ENCODE measurements around the gene ISLR. TPM values are rescaled to one million over a fixed set of nuclear protein-coding genes. Genes with fewer than 3 reads are reported as not detected.

Gene ISLR
- total and polyA plus RNA-seq, 7 donors, result 0.69 to 186 (median 71.4) TPM

GRCh38 chr15:74175271-74176191 lies 2.0 kb downstream of the ISLR start:
- intact Hi-C loops (cut with DNase I), result loop anchor here (2.0 kb wide), 1 partner anchor 39 kb away; no protein-coding TSS in a partner anchor
- Histone ChIP-seq H3K4me3 (peak overlapping the region; percentile 40 to 51 (median 50)), H3K27me3 (no peaks in the 10 kb centered on the region), H3K9me3 (no peaks in the 10 kb centered on the region), H3K27ac (peak overlapping the region; percentile 78 to 89 (median 84)), H3K36me3 (peaks cover 0 to 8% (median 6%) of the 10 kb centered on the region in 4 donors), H3K4me1 (peaks cover 0 to 78% (median 71%) of the 10 kb centered on the region in 4 donors)
- TF ChIP-seq POLR2A (IDR thresholded peaks at IDR 0.05) (no peak), EP300 (IDR thresholded peaks at IDR 0.05) (no peak), CTCF (IDR thresholded peaks at IDR 0.05) (no peak), POLR2AphosphoS5 (IDR thresholded peaks at IDR 0.05) (no peak)
- peak; percentile 63 for DNase-seq
- 91% methylated on average over 45 of the region's 45 CpGs for WGBS, 2 donors

GRCh38 chr15:74176262-74177214 lies 3.0 kb downstream of the ISLR start:
- Histone ChIP-seq H3K27ac (peak overlapping the region in 2 of 4 donors; percentile 18 to 28), H3K4me1 (peaks cover 0 to 78% (median 72%) of the 10 kb centered on the region in 4 donors), H3K4me3 (no peak overlapping the region), H3K27me3 (no peaks in the 10 kb centered on the region), H3K9me3 (no peaks in the 10 kb centered on the region), H3K36me3 (peaks cover 0 to 8% (median 6%) of the 10 kb centered on the region in 4 donors)
- DNase-seq, result peak; percentile 64
- no peak for TF ChIP-seq POLR2A (IDR thresholded peaks at IDR 0.05)
- no peak for TF ChIP-seq CTCF (IDR thresholded peaks at IDR 0.05)
- 73 to 84% methylated on average over 10 of the region's 10 CpGs for WGBS, 2 donors
- intact Hi-C loops (cut with DNase I), result no loop called here

GRCh38 chr15:74178326-74179100 lies 5.0 kb downstream of the ISLR start:
- Histone ChIP-seq H3K27ac (peak overlapping the region; percentile 27 to 72 (median 46)), H3K4me3 (no peak overlapping the region), H3K36me3 (peaks cover 0 to 8% (median 6%) of the 10 kb centered on the region in 4 donors), H3K4me1 (peaks cover 0 to 61% (median 57%) of the 10 kb centered on the region in 4 donors), H3K27me3 (no peaks in the 10 kb centered on the region), H3K9me3 (no peaks in the 10 kb centered on the region)
- intact Hi-C loops (cut with DNase I), result no loop called here
- peak; percentile 43 for DNase-seq
- no peak for TF ChIP-seq CTCF (IDR thresholded peaks at IDR 0.05)
- TF ChIP-seq POLR2AphosphoS5 (IDR thresholded peaks at IDR 0.05), result no peak
- no peak for TF ChIP-seq POLR2A (IDR thresholded peaks at IDR 0.05)
- 81 to 86% methylated on average over 7 of the region's 7 CpGs for WGBS, 2 donors

Measured in sigmoid colon (tissue), 7 donors.